H1 (cell line): ENCODE data around the gene ABL1. TPM values are rescaled to one million over a fixed set of nuclear protein-coding genes. Genes with fewer than 3 reads are reported as not detected.
"Not testable (repeated sequence)": the region's sequence is repeated elsewhere in the genome, so short reads cannot be mapped to it uniquely, and the experiment has no call there.

Experiments used
- CTCF ChIA-PET: fragments of 300-600 bp; sonication (Branson Sonifier 250); formaldehyde crosslinking; loops from one replicate; lab custom pipeline; 2021; ENCODE audit not compliant: partially characterized antibody; lab: Charles Lee
- POLR2A ChIA-PET: fragments of 300-600 bp; sonication (Branson Sonifier 250); formaldehyde crosslinking; loops from one replicate; lab custom pipeline; 2021; ENCODE audit warnings: inconsistent platforms; ENCODE audit not compliant: partially characterized antibody; lab: Charles Lee
- DNase-seq, 2 experiments: peaks; one replicate each; pipeline versions ENCODE4 v3.0.0 to v3.0.0-alpha.2; 2010 to 2022; ENCODE audit warnings: low spot score in 2 of 2, low read depth in 1 of 2, mixed read lengths in 1 of 2
- FAIRE-seq: peaks from 2 replicates; lab custom pipeline; 2011; peaks lifted over from hg19 to GRCh38; lab: Jason Lieb, UNC
- H2AFZ ChIP-seq: 2 replicates; pipeline ENCODE4 v1.8.1; 2012; ENCODE audit warnings: low read length, inconsistent platforms
- H2AK5ac ChIP-seq: 2 replicates; pipeline ENCODE4 v1.6.1; 2013; ENCODE audit warnings: low read depth, low read length
- H2BK120ac ChIP-seq: replicated peaks from 2 replicates; pipeline ENCODE3; 2013; ENCODE audit warnings: low read depth, low read length, inconsistent platforms
- H2BK12ac ChIP-seq: 2 replicates; pipeline ENCODE4 v1.6.1; 2013; ENCODE audit warnings: low read depth, low read length
- H2BK15ac ChIP-seq: 2 replicates; pipeline ENCODE4 v1.6.1; 2013; ENCODE audit warnings: low read length
- H2BK20ac ChIP-seq: 2 replicates; pipeline ENCODE4 v1.6.1; 2013; ENCODE audit warnings: low read length
- H2BK5ac ChIP-seq: 2 replicates; pipeline ENCODE4 v1.6.1; 2013; ENCODE audit warnings: low read depth, low read length
- H3K14ac ChIP-seq: 2 replicates; pipeline ENCODE4 v1.6.1; 2013; ENCODE audit warnings: inconsistent platforms; ENCODE audit not compliant: insufficient read length
- H3K18ac ChIP-seq: 2 replicates; pipeline ENCODE4 v1.6.1; 2013; ENCODE audit warnings: low read length; ENCODE audit errors: extremely low read depth
- H3K23ac ChIP-seq: 2 replicates; pipeline ENCODE4 v1.6.1; 2013; ENCODE audit warnings: inconsistent platforms; ENCODE audit not compliant: insufficient read length
- H3K23me2 ChIP-seq: 2 replicates; pipeline ENCODE4 v1.6.1; 2013; ENCODE audit warnings: low read depth, low read length
- H3K27ac ChIP-seq: 2 replicates; pipeline ENCODE4 v1.6.1; 2011; ENCODE audit warnings: low read depth, low read length, inconsistent platforms
- H3K27me3 ChIP-seq, 4 experiments: replicated peaks in 1 of 4; 1 replicate in 1 of 4; 2 replicates in 3 of 4; pipeline versions ENCODE4 v1.6.1 to v1.8.1; 2011 to 2013; ENCODE audit warnings: low read length in 3 of 4, mild to moderate bottlenecking in 3 of 4, inconsistent platforms in 2 of 4, mixed read lengths in 2 of 4, moderate library complexity in 1 of 4; ENCODE audit not compliant: control insufficient read depth in 3 of 4, insufficient read depth in 3 of 4; ENCODE audit errors: extremely low read depth in 1 of 4
- H3K36me3 ChIP-seq, 4 experiments: 2 replicates each; pipeline versions ENCODE4 v1.6.1 to v1.8.1; 2011 to 2013; ENCODE audit warnings: mild to moderate bottlenecking in 4 of 4, low read length in 3 of 4, moderate library complexity in 2 of 4, control low read depth in 1 of 4, inconsistent platforms in 1 of 4; ENCODE audit not compliant: insufficient read depth in 4 of 4, control insufficient read depth in 2 of 4
- H3K4ac ChIP-seq: replicated peaks from 2 replicates; pipeline ENCODE3; 2013; ENCODE audit warnings: low read length, low read depth, mixed read lengths, inconsistent platforms; ENCODE audit not compliant: insufficient read length
- H3K4me1 ChIP-seq, 4 experiments: replicated peaks in 1 of 4; 1 replicate in 1 of 4; 2 replicates in 3 of 4; pipeline versions ENCODE4 v1.6.1 to v1.8.1; 2011 to 2013; ENCODE audit warnings: low read length in 3 of 4, inconsistent platforms in 2 of 4, mixed read lengths in 1 of 4; ENCODE audit not compliant: insufficient read depth in 4 of 4, control insufficient read depth in 3 of 4
- H3K4me2 ChIP-seq, 2 experiments: 2 replicates each; pipeline versions ENCODE4 v1.6.1 to v1.8.1; 2011 to 2013; ENCODE audit warnings: low read depth in 2 of 2, low read length in 2 of 2, control low read depth in 1 of 2, inconsistent platforms in 1 of 2, mild to moderate bottlenecking in 1 of 2; ENCODE audit not compliant: insufficient read depth in 1 of 2
- H3K4me3 ChIP-seq, 4 experiments: fragments of 200-600, 300-600 bp in 1 of 4; sonication (generic), shearing (Covaris generic), sonication (Bioruptor Twin) in 1 of 4; 2 replicates each; pipeline versions ENCODE4 v1.5.1 to v1.8.1; 2011 to 2016; ENCODE audit warnings: low read length in 4 of 4, low read depth in 3 of 4, control low read depth in 2 of 4, inconsistent platforms in 2 of 4, mild to moderate bottlenecking in 2 of 4, mixed read lengths in 1 of 4, moderate library complexity in 1 of 4; ENCODE audit not compliant: insufficient read depth in 2 of 4; ENCODE audit errors: extremely low read depth in 1 of 4
- H3K56ac ChIP-seq: replicated peaks from 2 replicates; pipeline ENCODE3; 2013; ENCODE audit warnings: low read depth, mild to moderate bottlenecking, mixed read lengths, low read length, inconsistent platforms; ENCODE audit not compliant: insufficient read length
- H3K79me1 ChIP-seq: 2 replicates; pipeline ENCODE4 v1.6.1; 2013; ENCODE audit warnings: low read depth, low read length, control low read depth
- H3K79me2 ChIP-seq, 2 experiments: 2 replicates each; pipeline versions ENCODE4 v1.6.1 to v1.8.1; 2012 to 2013; ENCODE audit warnings: low read length in 2 of 2, mild to moderate bottlenecking in 2 of 2, inconsistent platforms in 1 of 2; ENCODE audit not compliant: insufficient read depth in 2 of 2, control insufficient read depth in 1 of 2
- H3K9ac ChIP-seq, 4 experiments: replicated peaks in 1 of 4; 1 replicate in 1 of 4; 2 replicates in 3 of 4; pipeline versions ENCODE4 v1.6.1 to v1.8.1; 2011 to 2013; ENCODE audit warnings: low read depth in 3 of 4, low read length in 3 of 4, control low read depth in 2 of 4, mild to moderate bottlenecking in 2 of 4, moderate library complexity in 2 of 4, inconsistent platforms in 1 of 4; ENCODE audit errors: extremely low read depth in 1 of 4
- H3K9me3 ChIP-seq, 2 experiments: 2 replicates each; pipeline versions ENCODE4 v1.6.1 to v1.8.1; 2012 to 2013; ENCODE audit warnings: mild to moderate bottlenecking in 2 of 2, moderate library complexity in 2 of 2, control low read depth in 1 of 2, inconsistent platforms in 1 of 2, low read depth in 1 of 2, low read length in 1 of 2, mixed read lengths in 1 of 2; ENCODE audit not compliant: insufficient read depth in 2 of 2
- H4K20me1 ChIP-seq, 2 experiments: replicated peaks in 1 of 2; 2 replicates each; pipeline versions ENCODE3 to v1.8.1; 2011 to 2013; ENCODE audit warnings: inconsistent platforms in 2 of 2, low read length in 2 of 2, mild to moderate bottlenecking in 1 of 2; ENCODE audit not compliant: insufficient read depth in 2 of 2, control insufficient read depth in 1 of 2
- H4K5ac ChIP-seq: 2 replicates; pipeline ENCODE4 v1.6.1; 2013; ENCODE audit warnings: low read length, low read depth, mixed read lengths, inconsistent platforms; ENCODE audit not compliant: insufficient read length
- H4K8ac ChIP-seq: 2 replicates; pipeline ENCODE4 v1.8.0; 2013; ENCODE audit warnings: mild to moderate bottlenecking, moderate library complexity, low read length, inconsistent platforms; ENCODE audit not compliant: insufficient read depth; ENCODE audit errors: extremely low read depth
- H4K91ac ChIP-seq: replicated peaks from 2 replicates; pipeline ENCODE3; 2013; ENCODE audit warnings: low read length, mixed read lengths, inconsistent platforms; ENCODE audit not compliant: insufficient read length
- ASH2L ChIP-seq: fragments of 200-600, 300-600 bp; sonication (generic); IDR thresholded peaks from one replicate; pipeline ENCODE4 v1.7.1; 2017; ENCODE audit warnings: low read length
- CHD2 ChIP-seq: IDR thresholded peaks from 2 replicates; pipeline ENCODE4 v1.6.1; 2012; ENCODE audit warnings: low read length, improper control_type of control experiment
- GTF2F1 ChIP-seq: IDR thresholded peaks from 2 replicates; pipeline ENCODE4 v1.6.1; 2012; ENCODE audit warnings: low read depth, low read length, improper control_type of control experiment, borderline replicate concordance
- NANOG ChIP-seq: IDR thresholded peaks from 2 replicates; pipeline ENCODE4 v1.6.1; 2011; ENCODE audit warnings: low read length, low read depth, mild to moderate bottlenecking, inconsistent platforms; ENCODE audit not compliant: insufficient read depth, poor library complexity, severe bottlenecking
- RBBP5 ChIP-seq: IDR thresholded peaks from 2 replicates; pipeline ENCODE4 v1.7.1; 2012; ENCODE audit warnings: low read depth, mild to moderate bottlenecking, inconsistent platforms, low read length, moderate library complexity, borderline replicate concordance
- SRF ChIP-seq: IDR thresholded peaks from 2 replicates; pipeline ENCODE4 v1.6.1; 2011; ENCODE audit warnings: mild to moderate bottlenecking, low read depth, low read length, moderate library complexity
- WGBS, 2 experiments: shearing (Covaris generic) in 1 of 2; methylation state at CpG; one replicate each; pipeline versions ENCODE4 v1.1.6 to v1.1.7; 2013 to 2015; ENCODE audit warnings: low lambda C conversion rate in 2 of 2, mixed read lengths in 2 of 2, inconsistent platforms in 1 of 2, low coverage in 1 of 2, missing lambda C conversion rate in 1 of 2; ENCODE audit not compliant: insufficient replicate concordance in 2 of 2, insufficient coverage in 1 of 2, insufficient read length in 1 of 2; ENCODE audit errors: extremely low coverage in 1 of 2, missing lambda C conversion rate in 1 of 2; 5-methylcytosine and 5-hydroxymethylcytosine counted together
- polyA plus RNA-seq, 7 experiments: library from polyadenylated mRNA; depleted of rRNA in 3 of 7; stranded (reverse) in 5 of 7; unstranded in 2 of 7; fragments of >200 nt in 5 of 7; fragments of 200-250 nt in 2 of 7; gene quantifications; 1 replicate in 5 of 7; 2 replicates in 1 of 7; 4 replicates in 1 of 7; pipeline versions ENCODE4 v1.2.1 to v1.2.3, GENCODE V29; 2011 to 2013; ENCODE audit warnings: missing spikeins in 2 of 7, mixed read lengths in 2 of 7
- total RNA-seq: library from RNA; stranded (reverse); fragmentation: NEBNext Ultra II Directional; extraction: Animal tissue kit (Norgen Biotek cat#: 25700); gene quantifications from 2 replicates; pipeline ENCODE4 v1.2.1, GENCODE V29; 2021

ABL1 gene
- total and polyA plus RNA-seq, 2 of the 8 experiments (the other 6 are each of a cell fraction or from before 2014, with no cell fraction given) = 35.3 to 104 TPM

DNA sequence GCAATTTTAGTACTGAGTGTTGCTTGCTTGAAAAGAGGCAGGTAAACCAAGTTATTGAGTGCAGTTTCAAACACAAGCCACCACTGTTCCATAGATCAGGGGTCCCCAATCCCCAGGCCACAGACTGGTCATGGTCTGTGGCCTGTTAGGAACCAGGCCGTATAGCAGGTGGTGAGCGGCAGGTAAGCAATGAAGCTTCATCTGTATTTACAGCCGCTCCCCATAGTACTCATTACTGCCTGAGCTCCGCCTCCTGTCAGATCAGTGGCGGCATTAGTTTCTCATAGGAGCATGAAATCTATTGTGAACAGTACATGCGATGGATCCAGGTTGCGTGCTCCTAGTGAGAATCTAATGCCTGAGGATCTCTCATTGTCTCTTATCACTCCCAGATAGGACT is 41.5 kb upstream of the ABL1 start (continued):
- TF ChIP-seq GTF2F1 (no peak), RBBP5 (no peak), SRF (no peak), NANOG (no peak), CHD2 (no peak), ASH2L (no peak)

- H3K79me2 ChIP-seq = peaks cover 0 to 33% of the 10 kb centered on the region in 2 experiments; a peak in 2 of 4 replicates
- not testable (repeated sequence) for FAIRE-seq
- CTCF ChIA-PET = interaction anchor here (1.3 kb wide), 1 partner anchor 70 kb away, joined by 5 read pairs; no protein-coding TSS in a partner anchor
Measured at GRCh38 chr9:130794021-130794420, 41.0 kb upstream of the ABL1 start.

More at GRCh38 chr9:130794021-130794420, 41.0 kb upstream of the ABL1 start:
- H3K4me1 ChIP-seq, H3K4ac ChIP-seq, H3K14ac ChIP-seq, H3K4me2 ChIP-seq, H4K5ac ChIP-seq, H3K9ac ChIP-seq, H3K27me3 ChIP-seq, H3K9me3 ChIP-seq, H2BK120ac ChIP-seq, H2BK15ac ChIP-seq, H2BK5ac ChIP-seq, H4K91ac ChIP-seq, H3K56ac ChIP-seq, H3K27ac ChIP-seq, H3K4me3 ChIP-seq, H2AFZ ChIP-seq, H2BK12ac ChIP-seq, H2AK5ac ChIP-seq, H4K20me1 ChIP-seq, H2BK20ac ChIP-seq, H3K23ac ChIP-seq, H3K23me2 ChIP-seq, H3K79me1 ChIP-seq, H3K36me3 ChIP-seq, H3K18ac ChIP-seq, DNase-seq, H4K8ac ChIP-seq: not testable (repeated sequence)
- POLR2A ChIA-PET = interaction anchor here (2.6 kb wide), 1 partner anchor 13 kb away, joined by 7 read pairs; no protein-coding TSS in a partner anchor
- 84% methylated on average over 2 of the region's 2 CpGs; no CpG with 5 or more reads in 1 of the 2 experiments for WGBS, 2 experiments
